Gastroesophageal sphincter (tissue), 3 donors: ENCODE measurements around the gene SLC29A2.

Experiments
- CTCF ChIP-seq, 4 experiments: fragments of 200-600 bp in 2 of 4; fragments of 450-650 bp in 2 of 4; sonication (generic) in 1 of 4; IDR thresholded peaks; one replicate each; pipeline ENCODE4 v1.5.1; 2017 to 2019; ENCODE audit warnings: antibody characterized with exemption in 4 of 4, mild to moderate bottlenecking in 2 of 4, moderate library complexity in 2 of 4
- EP300 ChIP-seq: sonication (generic); formaldehyde crosslinking; IDR thresholded peaks from one replicate; pipeline ENCODE4 v1.6.1; 2017; ENCODE audit warnings: antibody characterized with exemption, mild to moderate bottlenecking
- POLR2AphosphoS5 ChIP-seq: sonication (generic); formaldehyde crosslinking; IDR thresholded peaks from one replicate; pipeline ENCODE4 v1.6.1; 2017; ENCODE audit warnings: antibody characterized with exemption

GRCh38 chr11:66393954-66394353 lies 22.4 kb upstream of the SLC29A2 start:
- no peak for TF ChIP-seq POLR2AphosphoS5
- TF ChIP-seq EP300: no peak
- no peak for TF ChIP-seq CTCF (IDR thresholded peaks at IDR 0.05)
